ENCODE results near the gene STKLD1.

The STKLD1 gene

DNA sequence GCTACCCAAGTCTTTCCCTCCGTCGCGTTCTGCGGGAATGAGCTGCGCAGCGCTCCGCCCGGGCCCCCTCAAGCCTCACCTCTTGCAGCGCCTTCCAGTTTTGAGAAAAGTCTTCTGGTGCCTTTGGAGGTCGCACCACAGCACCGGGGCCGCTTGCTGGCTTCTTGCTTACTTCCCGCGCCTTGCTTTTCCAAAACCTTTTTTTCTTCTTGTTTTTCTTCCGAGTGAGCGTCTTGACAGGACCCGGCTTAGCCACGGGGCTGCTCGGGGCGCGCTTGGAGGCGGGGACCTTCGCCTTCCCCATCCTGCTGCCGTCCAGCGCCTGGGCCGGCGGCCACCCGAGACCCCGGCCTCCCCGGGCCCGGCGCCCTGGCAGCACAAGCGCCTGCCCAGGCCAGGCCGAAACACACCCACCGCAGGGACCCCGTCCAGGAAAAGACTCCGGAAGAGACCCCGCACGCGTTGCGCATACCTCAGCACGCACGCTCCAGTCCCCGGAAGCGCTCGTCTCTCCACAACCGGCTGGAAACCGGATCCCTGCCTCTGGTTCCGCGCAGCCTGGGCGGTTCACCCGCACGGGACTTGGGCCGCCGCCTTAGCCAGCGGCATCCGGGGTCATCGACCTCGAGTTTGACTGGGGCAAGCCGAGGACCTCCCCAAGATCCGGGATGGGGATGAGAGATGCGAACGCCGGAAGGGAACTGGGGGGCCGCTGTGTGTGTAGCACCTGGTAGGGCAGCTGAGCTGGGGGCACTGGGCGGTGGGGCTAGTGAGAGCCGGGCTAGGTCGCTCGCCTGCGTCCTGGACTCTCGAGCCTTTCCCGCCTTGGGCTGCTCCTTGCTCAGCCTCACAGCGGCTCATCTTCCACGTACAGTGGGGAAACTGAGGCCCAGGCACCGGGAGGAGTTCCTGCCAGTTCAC, 41.6 kb downstream of the STKLD1 start, which contains the start of gene REXO4:
TSS of gene REXO4 (minus strand) at position 470 of the 921 bp plus-strand sequence. CDS start at position 304, 166 bp downstream.
- DNase-seq (ENCODE audit: low read depth): peak; percentile 68

- DNase-seq (ENCODE audit: low read depth): no peak
Observed at GRCh38 chr9:133419005-133419404, 42.8 kb downstream of the STKLD1 start.

DNA sequence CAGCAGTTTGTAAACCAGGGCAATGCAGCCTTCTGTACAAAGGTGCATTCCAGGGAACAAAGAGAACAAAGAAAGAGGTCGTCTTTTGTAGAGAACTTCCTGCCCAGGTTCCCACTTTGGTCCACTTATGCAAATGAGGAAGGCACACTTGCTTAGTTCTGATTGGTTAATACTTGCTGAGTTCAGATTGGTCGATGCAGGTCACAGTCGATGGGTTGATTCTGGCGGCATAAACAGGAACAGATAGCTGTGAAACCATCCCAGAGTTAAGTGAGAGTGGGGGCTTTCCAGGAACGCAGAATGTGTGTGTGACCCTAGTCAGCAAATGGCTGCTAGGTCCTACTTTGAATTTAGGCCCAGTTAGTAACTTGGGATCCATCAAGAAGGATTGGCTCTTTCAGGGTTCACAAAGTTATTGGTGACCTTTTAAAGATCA, 44.2 kb downstream of the STKLD1 start:
- DNase-seq (ENCODE audit: low read depth): no peak

DNA sequence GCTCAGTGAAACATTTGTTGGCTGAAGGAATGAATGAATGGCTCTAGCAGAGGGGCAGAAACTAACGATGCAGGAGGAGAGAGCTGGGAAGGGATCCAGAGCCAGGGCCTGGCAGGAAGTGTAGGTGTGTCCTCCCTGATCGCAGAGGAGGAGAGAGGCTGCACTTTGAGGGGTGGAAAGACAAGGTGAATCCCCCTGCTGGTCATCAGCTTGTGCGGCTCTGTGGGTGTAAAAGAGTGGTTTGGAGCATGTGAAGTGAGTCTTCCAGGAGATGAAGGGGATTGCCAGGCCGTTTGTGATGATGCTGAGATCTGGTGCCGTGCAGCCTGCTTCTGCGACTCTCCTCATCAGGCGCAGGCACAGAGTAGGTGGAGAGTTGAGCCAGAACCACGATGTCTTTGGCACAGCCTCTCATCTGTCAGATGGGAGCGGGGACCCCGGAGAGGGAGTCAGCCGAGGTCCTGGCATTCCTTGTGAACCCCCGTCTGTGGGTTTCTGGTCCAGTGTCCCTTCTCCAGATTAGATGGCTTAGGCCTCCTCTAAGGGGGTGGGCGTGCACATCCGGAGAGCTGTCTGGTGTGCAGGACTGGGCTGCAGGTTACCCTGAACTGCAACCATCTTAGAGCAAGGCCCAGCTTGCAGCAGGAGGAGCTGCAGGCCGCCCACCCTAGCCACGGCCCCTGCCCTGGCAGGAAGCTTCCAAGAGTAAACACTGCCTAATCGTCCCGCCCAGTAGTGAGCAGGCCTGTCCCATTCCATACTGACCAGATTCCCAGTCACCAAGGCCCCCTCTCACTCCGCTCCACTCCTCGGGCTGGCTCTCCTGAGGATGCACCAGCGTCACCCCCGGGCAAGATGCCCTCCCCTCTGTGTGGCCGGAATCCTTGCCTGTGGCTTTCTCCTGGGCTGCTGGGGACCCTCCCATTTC, 45.7 kb downstream of the STKLD1 start, which contains the start of gene ADAMTS13:
TSS of gene ADAMTS13 (plus strand) at position 753 of the 928 bp plus-strand sequence. CDS start at position 830, 77 bp downstream.
- no peak for DNase-seq (ENCODE audit: low read depth)

GRCh38 chr9:133423216-133423615, 47.0 kb downstream of the STKLD1 start:
- no peak for DNase-seq (ENCODE audit: low read depth)

- DNase-seq (ENCODE audit: low read depth): no peak
Observed at GRCh38 chr9:133424187-133424586, 48.0 kb downstream of the STKLD1 start.

GRCh38 chr9:133425049-133425632, 49.0 kb downstream of the STKLD1 start:
- no peak for DNase-seq (ENCODE audit: low read depth)

GRCh38 chr9:133426011-133426410, 49.8 kb downstream of the STKLD1 start:
- no peak for DNase-seq (ENCODE audit: low read depth)

- no peak for DNase-seq (ENCODE audit: low read depth)
Observed at GRCh38 chr9:133427658-133428348, 51.6 kb downstream of the STKLD1 start.

GRCh38 chr9:133428617-133429101, 52.5 kb downstream of the STKLD1 start:
- DNase-seq (ENCODE audit: low read depth): no peak

GRCh38 chr9:133429214-133429613, 53.0 kb downstream of the STKLD1 start:
- DNase-seq (ENCODE audit: low read depth): no peak

- DNase-seq (ENCODE audit: low read depth): no peak
Observed at GRCh38 chr9:133429641-133430161, 53.5 kb downstream of the STKLD1 start.

DNA sequence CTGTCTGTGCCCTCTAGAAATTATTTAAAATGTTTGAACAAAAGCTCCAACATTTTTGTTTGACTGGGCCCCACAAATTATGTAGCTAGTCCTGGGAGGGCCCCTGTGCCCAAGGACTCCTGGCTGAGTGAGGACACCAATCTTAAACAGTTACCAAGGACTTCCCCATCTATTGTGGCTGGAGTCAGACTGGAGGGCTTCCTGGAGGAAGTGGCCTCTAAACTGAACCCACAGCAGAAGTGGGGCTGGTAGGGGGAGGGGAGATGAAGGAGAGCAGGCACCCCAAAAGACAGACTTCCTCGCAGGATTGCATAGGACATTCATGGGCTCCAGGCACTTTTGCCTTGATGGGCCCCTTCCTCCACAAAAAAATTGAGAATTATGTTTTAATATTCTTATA, 54.1 kb downstream of the STKLD1 start:
- DNase-seq (ENCODE audit: low read depth): no peak

DNA sequence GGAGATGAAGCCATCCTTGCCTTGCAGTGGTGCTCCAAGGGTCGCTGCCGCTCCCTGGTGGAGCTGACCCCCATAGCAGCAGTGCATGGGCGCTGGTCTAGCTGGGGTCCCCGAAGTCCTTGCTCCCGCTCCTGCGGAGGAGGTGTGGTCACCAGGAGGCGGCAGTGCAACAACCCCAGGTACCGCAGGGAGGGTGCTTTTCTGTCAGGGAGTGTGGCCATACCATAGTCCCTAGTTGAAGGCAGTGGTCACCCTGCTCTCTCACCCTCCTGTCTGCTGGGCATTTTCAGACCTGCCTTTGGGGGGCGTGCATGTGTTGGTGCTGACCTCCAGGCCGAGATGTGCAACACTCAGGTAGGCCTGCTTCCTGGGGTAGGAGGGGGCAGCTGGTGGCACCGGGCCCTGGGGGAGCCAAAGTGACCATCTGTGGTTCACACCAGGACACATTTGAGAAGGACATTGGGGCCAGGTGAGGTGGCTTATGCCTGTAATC, 57.2 kb downstream of the STKLD1 start:
- DNase-seq (ENCODE audit: low read depth): no peak

DNA sequence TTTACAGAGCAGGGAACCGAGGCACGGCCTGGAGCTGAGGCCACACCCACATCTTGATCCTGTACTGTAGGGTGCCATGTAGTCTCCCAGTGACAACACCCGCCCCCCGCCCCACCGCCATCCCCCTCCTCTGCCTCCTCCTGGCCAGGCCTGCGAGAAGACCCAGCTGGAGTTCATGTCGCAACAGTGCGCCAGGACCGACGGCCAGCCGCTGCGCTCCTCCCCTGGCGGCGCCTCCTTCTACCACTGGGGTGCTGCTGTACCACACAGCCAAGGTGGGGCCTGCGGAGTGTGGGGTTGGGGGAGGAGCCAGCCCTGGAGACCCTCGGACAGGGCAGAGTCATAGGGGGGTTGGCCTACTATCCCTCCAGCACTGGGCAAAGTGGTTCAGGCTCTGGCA, 60.5 kb downstream of the STKLD1 start:
- DNase-seq (ENCODE audit: low read depth): no peak

- DNase-seq (ENCODE audit: low read depth): no peak
Observed at GRCh38 chr9:133437753-133438531, 61.8 kb downstream of the STKLD1 start.

DNA sequence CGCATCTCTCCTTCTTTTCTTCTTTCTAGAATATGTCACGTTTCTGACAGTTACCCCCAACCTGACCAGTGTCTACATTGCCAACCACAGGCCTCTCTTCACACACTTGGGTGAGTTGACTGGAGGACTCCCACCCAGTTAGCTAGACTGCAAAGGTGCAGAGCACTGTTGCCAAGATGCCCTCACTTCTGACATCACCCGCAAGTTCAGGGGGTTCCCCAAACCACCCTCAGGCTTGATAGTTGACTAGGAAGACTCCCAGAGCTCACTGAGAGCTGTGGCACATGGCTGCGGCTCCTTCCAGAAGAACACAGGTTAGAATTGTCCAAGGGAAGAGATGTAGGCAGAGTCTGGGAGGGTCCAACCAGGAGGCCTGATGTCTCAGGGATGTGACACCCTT, 63.2 kb downstream of the STKLD1 start:
- DNase-seq (ENCODE audit: low read depth): no peak

- no peak for DNase-seq (ENCODE audit: low read depth)
Observed at GRCh38 chr9:133440874-133441273, 64.7 kb downstream of the STKLD1 start.

DNA sequence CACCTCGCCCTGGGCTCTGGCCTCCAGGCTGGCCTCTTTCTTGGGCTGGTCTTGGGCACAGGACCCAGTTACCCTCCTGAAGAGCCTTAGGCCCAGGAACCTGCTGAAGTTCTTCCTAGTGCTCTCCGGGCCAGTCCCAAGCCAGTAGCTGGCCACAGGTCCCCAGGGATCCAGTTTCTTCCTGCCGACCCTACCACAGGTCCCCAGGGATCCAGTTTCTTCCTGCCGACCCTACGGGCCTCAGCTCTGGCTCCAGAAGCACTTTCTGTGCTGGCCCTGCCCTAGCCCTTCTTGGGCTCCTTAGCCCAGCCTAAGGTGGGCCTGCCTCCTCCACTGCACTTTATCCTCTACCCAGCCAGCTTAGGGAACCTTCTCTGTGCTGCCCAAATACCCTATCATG, 65.4 kb downstream of the STKLD1 start:
- DNase-seq (ENCODE audit: low read depth): no peak

GRCh38 chr9:133443248-133443647, 67.1 kb downstream of the STKLD1 start:
- DNase-seq (ENCODE audit: low read depth): no peak
